Muscle of leg (tissue), 11 donors: Measurements from ENCODE around the gene CHKB. TPM values are rescaled to one million over a fixed set of nuclear protein-coding genes. Genes with fewer than 3 reads are reported as not detected.
"Not testable (repeated sequence)": the region's sequence is repeated elsewhere in the genome, so short reads cannot be mapped to it uniquely, and the experiment has no call there.

Experiments used
- DNase-seq: peaks from one replicate; pipeline ENCODE4 v3.0.0; 2013
- H3K27ac ChIP-seq: one replicate; pipeline ENCODE4 v1.5.1; 2013; ENCODE audit warnings: mild to moderate bottlenecking, low read length, control low read depth
- H3K27me3 ChIP-seq: one replicate; pipeline ENCODE4 v1.6.1; 2013; ENCODE audit warnings: low read length; ENCODE audit not compliant: control insufficient read depth, insufficient read depth
- H3K36me3 ChIP-seq: one replicate; pipeline ENCODE4 v1.6.1; 2013; ENCODE audit warnings: low read length; ENCODE audit not compliant: control insufficient read depth, insufficient read depth
- H3K4me1 ChIP-seq: one replicate; pipeline ENCODE4 v1.6.1; 2013; ENCODE audit warnings: low read length; ENCODE audit not compliant: control insufficient read depth, insufficient read depth
- H3K4me3 ChIP-seq: one replicate; pipeline ENCODE4 v1.5.1; 2013; ENCODE audit warnings: low read length, control low read depth
- H3K9me3 ChIP-seq: replicated peaks from 2 replicates; pipeline ENCODE4 v1.6.1; 2013; ENCODE audit warnings: low read depth, low read length; ENCODE audit not compliant: control insufficient read depth
- WGBS: methylation state at CpG from one replicate; pipeline ENCODE4 v1.1.5; 2013; ENCODE audit warnings: missing lambda C conversion rate; ENCODE audit not compliant: insufficient coverage; 5-methylcytosine and 5-hydroxymethylcytosine counted together
- polyA plus RNA-seq, 8 donors: library from polyadenylated mRNA; unstranded; fragments of 120-200 nt; gene quantifications; one replicate each; pipeline versions ENCODE4 v1.2.1 to v1.2.3, GENCODE V29; 2013; ENCODE audit warnings: inconsistent platforms in 1 of 8, low replicate concordance in 1 of 8; ENCODE audit not compliant: insufficient read length in 8 of 8, insufficient read depth in 1 of 8
- total RNA-seq: library from RNA; stranded (reverse); fragments of 120-200 nt; gene quantifications from one replicate; pipeline ENCODE4 v1.2.4, GENCODE V29; 2013

CHKB gene
- total and polyA plus RNA-seq, 9 donors: 38.6 to 61.7 (median 47.5) TPM

DNA sequence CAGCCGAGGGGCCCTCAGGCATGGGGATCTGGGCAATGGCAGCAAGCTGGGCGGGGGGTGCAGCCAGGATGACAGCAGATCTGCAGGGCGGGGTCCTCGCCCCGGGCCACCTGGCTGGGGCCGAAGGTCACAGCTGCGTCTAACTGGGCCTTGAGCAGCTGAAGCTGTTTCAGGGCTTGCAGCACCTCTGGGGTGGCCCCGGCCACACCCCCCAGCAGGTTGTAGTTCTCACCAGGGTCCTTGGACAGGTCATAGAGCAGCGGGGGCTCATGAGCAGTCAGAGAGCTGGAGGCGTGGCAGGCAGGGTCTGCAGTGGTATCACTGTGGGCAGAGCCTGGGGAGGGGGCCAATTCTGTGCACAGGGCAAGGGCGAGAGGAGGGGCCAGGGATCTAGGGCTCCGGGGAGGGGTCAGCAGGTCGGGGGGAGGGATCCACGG is 42.5 kb upstream of the CHKB start:
- H3K36me3 ChIP-seq: no peaks in the 10 kb centered on the region
- no peaks in the 10 kb centered on the region for H3K9me3 ChIP-seq
- DNase-seq: no peak
- H3K4me1 ChIP-seq: peaks cover 28% of the 10 kb centered on the region
- peaks cover 9% of the 10 kb centered on the region for H3K27me3 ChIP-seq
- H3K27ac ChIP-seq: no peak overlapping the region
- 71% methylated on average over 14 of the region's 14 CpGs for WGBS
- H3K4me3 ChIP-seq: no peak overlapping the region

DNA sequence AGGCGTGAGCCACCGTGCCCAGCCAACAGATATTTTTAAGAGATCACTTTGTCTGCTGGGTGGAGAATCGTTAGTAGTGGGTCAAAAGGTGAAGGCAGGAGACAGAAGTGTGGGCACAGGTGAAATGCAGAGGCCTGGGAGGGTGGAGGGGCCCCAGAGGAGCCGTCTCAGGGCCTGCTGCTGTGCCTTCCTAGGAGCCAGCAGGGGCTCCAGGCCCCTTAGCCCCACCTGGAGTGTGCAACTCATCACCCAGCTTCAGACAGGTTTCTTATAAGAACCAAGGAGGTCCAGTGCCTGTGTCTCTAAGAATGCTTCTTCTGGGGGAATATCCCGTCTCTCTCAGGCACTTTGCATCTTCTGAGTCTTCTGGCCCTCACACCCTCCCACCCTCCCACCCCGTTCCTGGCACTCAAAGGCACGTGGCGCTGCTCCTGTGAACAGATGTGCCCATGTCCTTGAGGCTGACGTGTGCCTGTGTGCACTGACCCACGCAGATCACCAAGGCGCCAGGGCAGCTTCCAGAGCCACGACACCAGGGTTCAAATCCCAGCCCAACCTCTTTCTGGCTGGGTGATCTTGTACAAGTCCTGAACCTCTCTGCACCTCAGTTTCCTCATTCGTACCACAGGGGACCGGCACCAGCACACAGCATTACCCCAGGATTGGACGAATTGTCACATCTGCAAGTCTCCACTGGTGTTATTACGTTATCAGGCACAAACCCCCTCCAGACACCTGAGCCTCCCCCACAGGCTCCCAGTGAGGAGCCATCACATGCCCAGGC is 41.9 kb upstream of the CHKB start:
- DNase-seq: no peak
- H3K4me1 ChIP-seq: peaks cover 28% of the 10 kb centered on the region
- 70% methylated on average over 14 of the region's 16 CpGs for WGBS
- no peak overlapping the region for H3K27ac ChIP-seq
- H3K36me3 ChIP-seq: no peaks in the 10 kb centered on the region
- peaks cover 13% of the 10 kb centered on the region for H3K27me3 ChIP-seq
- H3K9me3 ChIP-seq: no peaks in the 10 kb centered on the region
- no peak overlapping the region for H3K4me3 ChIP-seq

DNA sequence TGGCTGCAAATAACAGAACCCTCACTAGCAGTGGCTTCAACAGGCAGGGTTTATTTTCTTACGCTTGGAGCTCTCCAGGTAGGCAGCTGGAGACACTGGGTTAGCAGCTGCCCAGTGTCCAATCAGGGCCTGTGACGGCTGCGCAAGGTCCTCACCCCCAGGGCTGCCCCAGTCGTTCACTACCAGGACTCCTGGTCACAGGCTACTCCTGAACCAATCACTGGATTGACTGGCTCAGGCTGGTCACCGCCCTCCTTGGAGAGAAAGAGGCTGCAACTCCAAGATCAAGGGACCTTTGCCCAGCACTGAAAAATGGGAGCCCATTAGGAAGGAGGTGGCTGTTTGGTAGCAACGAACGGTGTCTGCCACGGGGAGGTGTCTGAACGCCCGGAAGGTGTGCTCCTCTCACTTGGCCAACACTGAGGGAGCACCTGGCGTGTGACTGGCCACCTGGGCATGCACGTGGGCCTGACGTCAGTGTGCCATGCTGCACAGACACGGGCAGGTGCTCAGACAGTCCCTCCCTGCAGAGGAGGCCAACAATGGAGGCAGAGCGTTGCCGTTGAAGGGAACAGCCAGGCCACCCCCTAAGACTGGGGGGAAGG is 40.2 kb upstream of the CHKB start:
- Histone ChIP-seq H3K4me3 (no peak overlapping the region), H3K27ac (no peak overlapping the region), H3K36me3 (no peaks in the 10 kb centered on the region), H3K9me3 (no peaks in the 10 kb centered on the region), H3K27me3 (peaks cover 13% of the 10 kb centered on the region), H3K4me1 (peaks cover 19% of the 10 kb centered on the region)
- 63% methylated on average over 16 of the region's 16 CpGs for WGBS
- DNase-seq: no peak

DNA sequence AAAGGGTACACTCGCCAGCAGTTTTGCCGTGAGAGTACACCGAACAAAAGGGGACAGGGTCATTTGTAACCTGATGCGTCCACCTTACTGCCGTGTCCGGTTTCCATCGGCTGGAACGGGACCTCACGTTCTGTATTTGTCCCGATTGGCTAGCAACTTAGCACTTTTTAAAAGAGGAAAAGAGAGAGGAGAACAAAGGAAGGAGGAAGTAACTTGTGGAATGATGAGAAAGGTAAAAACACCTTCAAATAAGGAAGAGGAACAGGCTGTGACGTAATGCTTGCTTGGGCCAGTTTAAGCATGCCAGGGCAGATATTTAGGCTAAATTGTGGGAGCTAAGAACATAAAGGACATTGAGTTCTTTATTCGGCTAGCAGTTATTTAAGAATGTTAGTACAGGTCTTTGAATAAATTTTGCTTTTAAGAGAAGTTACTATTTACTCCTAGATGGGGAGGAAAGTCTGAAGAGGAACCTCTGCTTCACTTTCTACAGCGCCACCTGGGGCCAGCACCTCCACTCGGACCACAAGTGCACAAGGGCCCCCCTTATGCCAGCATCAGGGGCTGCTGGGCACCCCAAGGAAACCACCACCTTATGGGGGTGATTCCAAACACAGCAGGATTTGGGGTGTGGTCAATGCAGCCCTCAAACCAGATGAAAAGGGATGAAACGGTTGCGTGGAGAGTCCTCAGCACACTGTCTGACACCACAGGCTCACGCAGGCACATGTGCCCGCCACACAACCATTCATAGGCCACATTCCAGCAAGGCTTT is 39.5 kb upstream of the CHKB start:
- Histone ChIP-seq H3K9me3 (no peaks in the 10 kb centered on the region), H3K27ac (peak overlapping the region; percentile 7), H3K36me3 (no peaks in the 10 kb centered on the region), H3K4me1 (peaks cover 12% of the 10 kb centered on the region), H3K27me3 (peaks cover 13% of the 10 kb centered on the region), H3K4me3 (no peak overlapping the region)
- no peak for DNase-seq
- 12% methylated on average over 15 of the region's 18 CpGs for WGBS

DNA sequence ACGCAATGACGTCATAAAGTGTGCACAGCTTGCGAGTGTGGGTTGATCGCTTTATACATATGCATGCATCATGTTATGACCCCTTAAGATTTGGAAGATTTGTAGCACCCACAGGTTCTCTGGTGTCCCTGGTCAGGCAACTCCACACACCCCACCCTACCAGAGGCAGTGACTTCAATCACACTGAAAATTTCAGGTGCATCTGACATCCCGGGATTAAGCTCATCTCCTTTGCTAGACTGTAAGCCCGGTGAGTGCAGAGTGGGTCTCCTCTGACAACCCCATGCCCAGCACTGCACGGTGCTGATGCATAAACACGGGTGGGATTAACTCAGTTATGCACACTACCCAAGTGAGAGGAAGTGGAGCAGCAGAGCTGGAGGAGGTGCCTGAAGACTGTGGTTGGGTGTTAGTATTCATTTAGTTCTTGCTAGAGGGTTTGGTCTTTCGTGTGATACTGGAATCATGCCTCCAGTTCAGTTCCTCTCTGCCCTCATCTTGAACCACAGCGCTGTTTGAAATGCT is 38.8 kb upstream of the CHKB start:
- peaks cover 13% of the 10 kb centered on the region for H3K27me3 ChIP-seq
- DNase-seq: peak; percentile 24
- 16% methylated on average over 6 of the region's 10 CpGs for WGBS
- H3K27ac ChIP-seq: peak overlapping the region; percentile 2
- no peaks in the 10 kb centered on the region for H3K9me3 ChIP-seq
- H3K4me1 ChIP-seq: peaks cover 12% of the 10 kb centered on the region
- H3K4me3 ChIP-seq: no peak overlapping the region
- H3K36me3 ChIP-seq: no peaks in the 10 kb centered on the region

DNA sequence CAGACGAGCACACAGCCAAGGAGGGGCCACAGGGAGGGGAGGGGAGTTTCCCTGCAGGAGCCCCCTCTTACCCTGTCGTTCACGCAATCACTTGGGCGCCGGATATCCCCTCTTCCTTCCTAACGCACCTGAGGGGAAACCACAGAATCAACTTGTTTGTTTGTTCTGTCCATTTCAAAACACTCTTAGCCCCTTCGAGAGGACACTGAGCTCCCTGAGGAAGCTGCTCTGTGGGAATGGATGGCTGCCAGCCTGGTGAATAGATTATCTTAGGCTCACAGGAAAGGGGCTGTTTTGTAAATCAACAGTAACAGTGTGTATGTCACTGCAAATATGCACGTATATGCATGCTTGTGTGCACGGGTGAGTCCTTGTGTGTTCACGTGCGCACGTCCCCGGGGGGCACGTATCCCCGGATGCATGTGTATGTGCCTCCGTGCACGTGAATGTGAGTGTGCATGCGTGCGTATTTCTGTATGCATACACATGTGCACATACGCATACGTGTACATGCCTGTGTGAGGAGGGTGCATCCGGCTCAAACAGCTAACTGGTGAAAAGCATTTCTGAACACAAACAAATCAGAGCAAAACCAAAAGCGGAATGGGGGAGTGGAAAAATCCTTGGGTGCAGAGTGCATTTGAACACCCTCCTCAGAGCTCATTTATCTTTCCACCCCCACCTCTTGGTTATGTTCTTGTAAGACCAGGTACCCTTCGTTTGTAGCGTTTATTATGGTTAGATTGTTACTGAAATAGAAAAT is 38.1 kb upstream of the CHKB start:
- peak overlapping the region; percentile 2 for H3K27ac ChIP-seq
- WGBS: 11% methylated on average over 13 of the region's 25 CpGs
- no peak for DNase-seq

DNA sequence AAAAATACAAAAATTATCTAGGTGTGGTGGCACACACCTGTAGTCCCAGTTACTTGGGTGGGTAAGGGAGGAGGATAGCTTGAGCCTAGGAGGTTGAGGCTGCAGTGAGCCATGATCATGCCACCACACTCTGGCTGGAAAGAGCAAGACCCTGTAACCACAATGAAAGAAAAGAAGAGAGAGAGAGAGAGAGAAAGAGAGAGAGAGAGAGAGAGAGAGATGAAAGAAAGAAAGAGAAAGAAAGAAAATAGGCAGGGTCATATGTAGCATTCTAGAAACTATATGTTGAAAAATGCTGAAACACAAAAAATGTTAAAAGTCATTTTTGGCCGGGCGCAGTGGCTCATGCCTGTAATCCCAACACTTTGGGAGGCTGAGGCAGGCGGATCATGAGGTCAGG is 31.6 kb upstream of the CHKB start:
- DNase-seq, H3K4me1 ChIP-seq, H3K36me3 ChIP-seq, H3K27ac ChIP-seq, H3K9me3 ChIP-seq, H3K4me3 ChIP-seq: not testable (repeated sequence)
- WGBS: no CpG with 5 or more reads among the region's 3 CpGs
- H3K27me3 ChIP-seq: peaks cover 24% of the 10 kb centered on the region

More for the DNA sequence above, 38.1 kb upstream of the CHKB start:
- H3K4me1 ChIP-seq: peaks cover 12% of the 10 kb centered on the region
- H3K4me3 ChIP-seq: no peak overlapping the region
- H3K9me3 ChIP-seq: no peaks in the 10 kb centered on the region
- peaks cover 13% of the 10 kb centered on the region for H3K27me3 ChIP-seq
- no peaks in the 10 kb centered on the region for H3K36me3 ChIP-seq

DNA sequence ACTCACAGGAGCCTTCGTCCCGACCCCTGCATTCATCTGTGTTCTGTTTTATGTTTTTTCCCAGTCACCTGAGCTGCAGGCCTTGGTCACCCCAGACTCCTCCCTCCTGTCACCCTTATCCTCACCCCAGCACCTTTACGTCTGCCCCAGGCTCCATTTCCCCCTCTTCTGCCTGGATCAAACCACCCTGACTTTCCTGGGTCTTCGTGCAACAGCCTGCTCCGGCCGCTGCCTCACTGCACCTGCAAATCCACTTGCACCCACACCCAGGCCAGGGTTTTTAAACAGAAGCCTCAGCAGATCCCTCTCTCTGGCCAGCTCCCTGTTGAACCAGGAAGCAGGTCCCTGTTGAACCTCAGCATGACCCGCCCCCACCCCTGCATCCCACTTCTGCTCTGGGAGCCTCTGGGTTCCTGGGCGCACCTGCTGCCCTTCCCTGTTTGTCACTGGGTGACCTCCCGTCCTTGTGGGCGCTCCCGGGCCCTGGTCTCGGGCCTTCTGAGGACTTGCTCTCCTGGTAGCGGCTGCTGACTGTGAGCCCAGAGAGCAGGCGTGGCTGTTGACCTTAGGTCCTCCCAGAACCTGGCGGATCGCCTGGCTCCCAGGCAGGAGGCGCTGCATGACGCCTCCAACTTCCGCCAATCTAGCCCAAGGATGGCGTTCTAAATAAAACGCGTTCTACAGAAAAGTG is 30.8 kb upstream of the CHKB start:
- Histone ChIP-seq H3K27me3 (peaks cover 27% of the 10 kb centered on the region), H3K9me3 (no peaks in the 10 kb centered on the region), H3K27ac (no peak overlapping the region), H3K4me3 (no peak overlapping the region), H3K4me1 (no peaks in the 10 kb centered on the region), H3K36me3 (no peaks in the 10 kb centered on the region)
- WGBS: 63% methylated on average over 15 of the region's 22 CpGs
- no peak for DNase-seq

DNA sequence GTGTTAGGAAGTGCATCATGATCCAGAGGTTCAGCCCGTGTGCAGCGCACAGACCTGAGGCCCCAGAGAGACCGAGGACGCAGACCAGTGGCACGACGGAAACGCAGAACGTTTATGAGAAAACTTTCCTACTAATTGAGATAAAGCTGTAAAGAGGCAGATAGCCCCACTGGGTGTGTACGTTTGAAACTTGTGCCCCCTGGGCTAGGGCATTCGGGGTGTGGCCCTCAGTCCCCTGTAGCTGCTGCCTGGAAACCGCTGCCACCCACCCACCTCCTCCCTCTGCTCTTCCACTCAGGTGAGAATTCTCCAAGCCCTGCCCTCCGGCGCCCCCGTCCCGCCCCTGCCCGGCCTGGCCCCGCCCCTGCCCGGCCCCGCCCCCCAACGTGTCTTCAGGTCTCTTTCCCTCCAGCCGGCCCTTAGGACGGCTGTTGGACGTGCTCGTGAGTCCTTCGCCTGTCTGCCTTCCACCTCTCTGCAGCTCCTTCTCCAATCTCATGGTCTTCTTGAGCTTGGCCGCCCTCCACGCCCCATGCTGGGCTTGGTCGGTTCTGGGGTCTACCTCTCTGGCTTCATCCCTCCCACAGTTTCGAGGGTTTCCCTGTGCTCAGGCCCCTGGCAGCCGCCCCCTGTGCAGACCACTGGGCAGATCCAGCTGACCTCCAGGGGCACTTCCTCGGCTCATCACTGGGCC is 30.0 kb upstream of the CHKB start:
- no peak overlapping the region for H3K27ac ChIP-seq
- 30% methylated on average over 20 of the region's 31 CpGs for WGBS

More for the DNA sequence above, 30.0 kb upstream of the CHKB start:
- H3K36me3 ChIP-seq: no peaks in the 10 kb centered on the region
- H3K27me3 ChIP-seq: peaks cover 32% of the 10 kb centered on the region
- no peaks in the 10 kb centered on the region for H3K9me3 ChIP-seq
- DNase-seq: no peak
- no peak overlapping the region for H3K4me3 ChIP-seq
- no peaks in the 10 kb centered on the region for H3K4me1 ChIP-seq
